Calu3 (cell line): ENCODE measurements around the gene MICALL1. TPM values are rescaled to one million over a fixed set of nuclear protein-coding genes. Genes with fewer than 3 reads are reported as not detected.

ENCODE experiments used
- BruUV-seq: library from RNA; stranded (reverse); fragments of 400-500 nt; replicated peaks from 2 replicates; lab custom pipeline; 2021; lab: Mats Ljungman, UMichigan
- CTCF ChIA-PET: fragments of 300-600 bp; sonication (Branson Sonifier 250); formaldehyde crosslinking; loops from one replicate; lab custom pipeline; 2022; ENCODE audit warnings: antibody characterized with exemption; lab: Charles Lee
- DNase-seq: peaks from one replicate; pipeline ENCODE4 v3.0.0; 2022
- H3K27ac Mint-ChIP-seq: one replicate; pipeline ENCODE4 v1.8.0; 2022; ENCODE audit warnings: mixed read lengths; ENCODE audit not compliant: unreplicated experiment
- H3K27me3 Mint-ChIP-seq: one replicate; pipeline ENCODE4 v1.8.0; 2022; ENCODE audit warnings: mixed read lengths; ENCODE audit not compliant: unreplicated experiment
- H3K36me3 Mint-ChIP-seq: one replicate; pipeline ENCODE4 v1.8.0; 2022; ENCODE audit warnings: mild to moderate bottlenecking, moderate library complexity, mixed read lengths; ENCODE audit not compliant: insufficient read depth, unreplicated experiment
- H3K4me1 Mint-ChIP-seq: one replicate; pipeline ENCODE4 v1.8.0; 2022; ENCODE audit warnings: mild to moderate bottlenecking, low read depth, mixed read lengths; ENCODE audit not compliant: unreplicated experiment
- H3K4me3 Mint-ChIP-seq: one replicate; pipeline ENCODE4 v1.8.0; 2022; ENCODE audit warnings: mild to moderate bottlenecking, low read depth, moderate library complexity, mixed read lengths; ENCODE audit not compliant: unreplicated experiment
- H3K9me3 Mint-ChIP-seq: one replicate; pipeline ENCODE4 v1.8.0; 2022; ENCODE audit warnings: low read depth, mixed read lengths; ENCODE audit not compliant: unreplicated experiment
- CTCF ChIP-seq: fragments of 200-600 bp; IDR thresholded peaks from one replicate; pipeline ENCODE4 v1.8.0; 2022; ENCODE audit warnings: antibody characterized with exemption; ENCODE audit not compliant: unreplicated experiment
- intact Hi-C: fragments of 100-400 bp; cut with micrococcal nuclease; formaldehyde crosslinking; loops from one replicate; pipeline ENCODE4 v1.10.0; 2022; ENCODE audit not compliant: unreplicated experiment
- total RNA-seq: library from RNA; stranded (reverse); gene quantifications from 2 replicates; pipeline ENCODE4 v1.2.3, GENCODE V29; 2022

MICALL1 gene
- total RNA-seq, 1 experiment from 2014 or later: 69.7 TPM

DNA sequence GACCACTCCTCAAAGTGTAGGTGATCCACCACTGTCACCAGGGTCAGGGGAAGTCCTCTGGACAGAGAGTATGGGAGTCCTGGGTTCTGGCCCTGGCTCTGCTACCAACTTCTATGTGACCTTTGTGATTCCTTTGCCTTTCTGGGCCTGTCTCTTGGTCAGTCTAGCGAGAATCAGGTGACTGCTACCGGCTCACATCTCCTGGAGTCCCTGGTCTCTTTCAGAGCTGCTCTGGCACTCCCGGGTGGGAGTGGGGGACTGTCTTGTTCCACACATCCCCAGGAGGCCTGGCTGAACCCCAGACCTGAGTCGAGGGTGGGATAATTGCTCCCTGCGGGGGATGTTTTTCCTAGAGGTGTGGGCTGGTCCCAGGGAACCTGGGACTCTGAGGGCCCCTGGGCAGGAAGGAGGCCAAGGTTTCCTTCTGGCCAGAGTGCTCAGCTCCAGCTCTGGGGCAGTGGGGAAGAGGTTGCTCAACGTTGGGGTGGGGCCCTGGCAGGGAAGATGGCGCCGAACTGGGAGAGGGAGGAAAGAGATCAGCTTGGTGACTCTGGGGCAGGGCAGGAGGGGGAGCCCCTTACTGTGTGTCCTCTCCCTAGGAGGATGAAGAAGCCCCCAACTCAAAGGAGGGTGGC lies 76.2 kb downstream of the MICALL1 start:
- CTCF ChIA-PET: no interaction called here
- intact Hi-C loops: no loop called here
- no peak for TF ChIP-seq CTCF
- no peaks in the 10 kb centered on the region for H3K9me3 Mint-ChIP-seq
- H3K27ac Mint-ChIP-seq: no peak overlapping the region
- no peak for DNase-seq
- H3K4me3 Mint-ChIP-seq: no peak overlapping the region
- no TSS peak for BruUV-seq
- no peaks in the 10 kb centered on the region for H3K36me3 Mint-ChIP-seq
- H3K27me3 Mint-ChIP-seq: no peaks in the 10 kb centered on the region
- no peaks in the 10 kb centered on the region for H3K4me1 Mint-ChIP-seq

- no peak overlapping the region for H3K4me3 Mint-ChIP-seq
- no peak overlapping the region for H3K27ac Mint-ChIP-seq
- no peaks in the 10 kb centered on the region for H3K27me3 Mint-ChIP-seq
- no TSS peak for BruUV-seq
- DNase-seq: no peak
- no peaks in the 10 kb centered on the region for H3K4me1 Mint-ChIP-seq
- TF ChIP-seq CTCF: no peak
- H3K9me3 Mint-ChIP-seq: no peaks in the 10 kb centered on the region
- H3K36me3 Mint-ChIP-seq: no peaks in the 10 kb centered on the region
- intact Hi-C loops: no loop called here
- CTCF ChIA-PET: no interaction called here
Measured at GRCh38 chr22:37982938-37983859, 77.1 kb downstream of the MICALL1 start.

DNA sequence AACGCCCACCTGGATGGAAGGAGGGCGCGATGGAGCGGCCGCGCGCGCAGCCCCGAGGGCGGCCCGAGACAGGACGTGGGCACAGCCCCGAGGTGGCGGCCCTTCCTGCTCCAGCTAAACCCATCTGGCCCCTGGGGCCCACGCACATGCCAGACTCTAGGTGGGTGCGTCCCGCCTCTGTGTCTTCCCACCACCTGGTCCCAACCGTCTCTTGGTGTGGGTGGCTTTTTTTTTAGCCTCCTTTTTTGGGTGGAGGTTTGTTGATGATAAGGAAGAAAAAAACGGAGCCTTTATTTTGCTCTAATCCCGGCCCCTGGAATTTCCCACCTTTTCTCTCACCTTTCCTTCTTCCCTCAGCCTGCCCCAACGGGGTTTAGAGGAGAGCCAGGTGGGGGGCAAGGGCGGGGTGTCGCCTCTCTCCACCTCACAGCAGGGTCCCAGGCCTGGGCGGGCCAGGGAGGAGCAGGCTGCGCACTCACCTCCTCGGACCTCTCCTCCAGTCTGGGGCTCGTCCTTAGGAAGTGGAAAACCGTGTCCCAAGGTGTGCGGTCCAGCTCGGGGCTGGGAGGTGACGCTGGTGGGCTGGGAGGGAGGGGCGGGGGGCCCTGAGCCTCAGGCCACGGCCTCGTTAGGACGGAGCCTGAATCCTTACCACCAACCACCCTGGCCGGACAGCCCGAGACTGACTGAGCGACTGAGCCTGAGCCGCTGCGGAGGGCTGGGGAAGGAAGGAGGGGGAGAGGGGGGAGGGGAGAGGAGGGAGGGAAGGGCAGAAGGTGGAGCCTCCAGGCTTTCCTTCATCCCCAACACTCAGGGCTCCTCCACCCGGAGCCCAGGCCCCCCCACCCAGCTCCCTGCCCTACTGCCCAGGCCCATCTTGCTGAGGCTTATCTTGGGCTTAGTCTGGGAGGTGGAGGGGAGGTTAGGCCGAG lies 78.0 kb downstream of the MICALL1 start, which contains the start of gene SOX10:
Gene SOX10, minus strand, starts transcription at position 696 of the 932 bp plus-strand sequence. CDS start 771 bp downstream, outside the sequence.
- H3K4me1 Mint-ChIP-seq: no peaks in the 10 kb centered on the region
- no peak within 1 kb of the TSS for H3K4me3 Mint-ChIP-seq
- H3K36me3 Mint-ChIP-seq: no peaks in the 10 kb centered on the region
- no peak within 1 kb of the TSS for H3K27ac Mint-ChIP-seq
- H3K9me3 Mint-ChIP-seq: no peaks in the 10 kb centered on the region
- no peaks in the 10 kb centered on the region for H3K27me3 Mint-ChIP-seq
- TF ChIP-seq CTCF: no peak
- no TSS peak for BruUV-seq
- no peak for DNase-seq
- CTCF ChIA-PET: no interaction called here
- intact Hi-C loops: no loop called here

GRCh38 chr22:37985050-37985585 lies 79.0 kb downstream of the MICALL1 start:
- no peaks in the 10 kb centered on the region for H3K27me3 Mint-ChIP-seq
- intact Hi-C loops: no loop called here
- no peak overlapping the region for H3K4me3 Mint-ChIP-seq
- no peaks in the 10 kb centered on the region for H3K4me1 Mint-ChIP-seq
- TF ChIP-seq CTCF: no peak
- no peaks in the 10 kb centered on the region for H3K36me3 Mint-ChIP-seq
- no peak for DNase-seq
- no peaks in the 10 kb centered on the region for H3K9me3 Mint-ChIP-seq
- H3K27ac Mint-ChIP-seq: no peak overlapping the region
- CTCF ChIA-PET: interaction anchor here (0.6 to 0.7 kb wide), 2 partner anchors 15 to 18 kb away, joined by 6 to 11 read pairs; no protein-coding TSS in a partner anchor
- no TSS peak for BruUV-seq
